OCI-LY7 (cell line): ENCODE data around the gene SENP1. TPM values are rescaled to one million over a fixed set of nuclear protein-coding genes. Genes with fewer than 3 reads are reported as not detected.

Experiments used
- BruUV-seq: library from RNA; stranded (reverse); fragments of 400-500 nt; replicated peaks from 2 replicates; lab custom pipeline; 2021; lab: Mats Ljungman, UMichigan
- CTCF ChIA-PET: fragments of 300-600 bp; sonication (Branson Sonifier 250); formaldehyde crosslinking; loops from one replicate; lab custom pipeline; 2022; ENCODE audit warnings: antibody characterized with exemption; ENCODE audit not compliant: unreplicated experiment; lab: Charles Lee
- POLR2A ChIA-PET: fragments of 300-600 bp; sonication (Branson Sonifier 250); formaldehyde crosslinking; loops from one replicate; lab custom pipeline; 2022; ENCODE audit warnings: antibody characterized with exemption; lab: Charles Lee
- DNase-seq: peaks from one replicate; pipeline ENCODE4 v3.0.0-alpha.2; 2015; ENCODE audit warnings: low spot score
- H2AFZ ChIP-seq: fragments of 200-600 bp; sonication (generic), shearing (Covaris generic); 2 replicates; pipeline ENCODE4 v1.6.1; 2014; ENCODE audit warnings: mild to moderate bottlenecking, antibody characterized with exemption, low read length, moderate library complexity
- H3K27ac ChIP-seq: fragments of 200-600 bp; sonication (generic); 2 replicates; pipeline ENCODE4 v1.5.1; 2014; ENCODE audit warnings: mixed run types, low read depth, mild to moderate bottlenecking, moderate library complexity, low read length, inconsistent platforms; ENCODE audit not compliant: poor library complexity, severe bottlenecking
- H3K36me3 ChIP-seq: fragments of 200-600 bp; sonication (generic); 2 replicates; pipeline ENCODE4 v1.6.1; 2014; ENCODE audit warnings: mild to moderate bottlenecking, antibody characterized with exemption, low read length, moderate library complexity, mixed read lengths; ENCODE audit not compliant: insufficient read depth
- H3K4me1 ChIP-seq: fragments of 200-600 bp; sonication (generic); 2 replicates; pipeline ENCODE4 v1.5.1; 2014; ENCODE audit warnings: mild to moderate bottlenecking, low read length; ENCODE audit not compliant: insufficient read depth, poor library complexity, severe bottlenecking
- H3K4me2 ChIP-seq: fragments of 200-600 bp; sonication (generic); 2 replicates; pipeline ENCODE4 v1.6.1; 2014; ENCODE audit warnings: mild to moderate bottlenecking, low read length
- H3K4me3 ChIP-seq: fragments of 200-600 bp; sonication (generic); 2 replicates; pipeline ENCODE4 v1.5.1; 2014; ENCODE audit warnings: mild to moderate bottlenecking, low read depth, low read length; ENCODE audit not compliant: poor library complexity, severe bottlenecking
- H3K79me2 ChIP-seq: fragments of 200-600 bp; sonication (generic); 2 replicates; pipeline ENCODE4 v1.6.1; 2016; ENCODE audit warnings: low read depth, mild to moderate bottlenecking, low read length, moderate library complexity, mixed read lengths; ENCODE audit not compliant: insufficient read depth
- H3K9me2 ChIP-seq: fragments of 200-600 bp; sonication (generic); 2 replicates; pipeline ENCODE4 v1.6.1; 2016; ENCODE audit warnings: mild to moderate bottlenecking, low read length, mixed read lengths; ENCODE audit not compliant: insufficient read depth
- H3K9me3 ChIP-seq: fragments of 200-600 bp; sonication (generic); 2 replicates; pipeline ENCODE4 v1.6.1; 2014; ENCODE audit warnings: mild to moderate bottlenecking, mixed run types, low read length, mixed read lengths
- H4K20me1 ChIP-seq: fragments of 200-600 bp; sonication (generic); 2 replicates; pipeline ENCODE4 v1.6.1; 2014; ENCODE audit warnings: mild to moderate bottlenecking, antibody characterized with exemption, low read length, moderate library complexity, mixed read lengths; ENCODE audit not compliant: insufficient read depth
- EZH2phosphoT487 ChIP-seq: fragments of 200-600 bp; sonication (generic); IDR thresholded peaks from 2 replicates; pipeline ENCODE4 v1.6.1; 2018; ENCODE audit warnings: low read depth, borderline replicate concordance, mild to moderate bottlenecking, mixed run types, antibody characterized with exemption, low read length, moderate library complexity, mixed read lengths
- intact Hi-C: fragments of 100-400 bp; cut with micrococcal nuclease; formaldehyde crosslinking; loops from one replicate; pipeline ENCODE4 v1.10.0; 2022; ENCODE audit not compliant: unreplicated experiment
- total RNA-seq, 2 experiments: library from RNA; depleted of rRNA in 1 of 2; stranded (reverse); fragments of >200 nt in 1 of 2; shearing (Covaris generic) in 1 of 2; gene quantifications; 2 replicates each; pipeline ENCODE4 v1.2.3, GENCODE V29; 2014 to 2022
- TF ChIP-seq, protein P1 (sequence below): fragments of 200-600 bp; sonication (generic); conservative IDR thresholded peaks from 2 replicates; pipeline ENCODE4 v1.5.1; 2014; ENCODE audit warnings: mild to moderate bottlenecking, antibody characterized with exemption, low read length, moderate library complexity, mixed read lengths

Gene SENP1
- total RNA-seq, 2 experiments from 2014 or later: 48.3 to 54.7 TPM

DNA sequence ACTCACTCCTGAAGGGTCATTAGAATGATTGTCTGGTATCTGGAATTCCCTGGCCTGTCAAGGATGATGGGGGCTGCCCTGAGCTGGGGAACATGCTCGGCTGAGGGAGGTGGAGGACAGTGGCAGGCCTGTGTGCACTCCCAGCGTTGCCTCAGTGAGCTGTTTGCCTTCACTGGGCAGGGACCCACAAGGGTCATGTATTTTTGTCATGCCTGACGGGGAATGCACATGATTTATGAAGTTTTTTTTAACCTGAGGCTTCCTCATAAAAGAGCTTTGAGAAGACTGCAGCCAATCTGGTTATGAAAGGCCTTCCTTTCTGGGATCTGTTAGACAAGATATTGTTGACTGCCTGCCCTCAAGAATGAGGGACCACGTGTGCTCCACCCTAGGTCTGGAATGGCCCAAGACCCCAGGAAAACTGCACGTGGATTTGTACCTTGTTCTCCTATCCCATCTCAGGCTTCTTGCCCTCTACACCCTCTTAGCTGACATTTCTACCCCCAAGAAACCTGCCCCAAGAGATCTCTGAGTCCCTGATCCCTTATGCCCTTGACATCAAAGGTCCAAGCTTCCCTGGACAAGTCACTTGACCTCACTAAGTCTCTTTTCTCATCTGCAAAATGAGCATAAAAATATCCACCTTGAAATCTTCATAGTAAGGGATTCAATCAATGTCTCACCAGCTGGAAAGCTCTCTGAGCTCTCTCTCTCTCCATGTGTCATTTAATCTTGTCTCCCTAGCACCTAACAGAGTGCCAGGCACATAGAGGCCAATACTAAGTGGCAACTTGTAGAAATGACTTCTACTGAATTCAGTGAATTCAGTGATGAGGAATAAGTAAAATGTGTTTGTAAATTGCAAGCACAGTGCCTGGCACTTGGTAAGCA is 77.1 kb downstream of the SENP1 start:
- ChIA-PET POLR2A (no interaction called here), CTCF (no interaction called here)
- no peaks in the 10 kb centered on the region for H3K79me2 ChIP-seq
- BruUV-seq: no TSS peak
- H4K20me1 ChIP-seq: no peaks in the 10 kb centered on the region
- H3K9me2 ChIP-seq: no peaks in the 10 kb centered on the region
- H3K36me3 ChIP-seq: no peaks in the 10 kb centered on the region
- no peak for DNase-seq
- H3K4me3 ChIP-seq: no peak overlapping the region
- no peak for TF ChIP-seq EZH2phosphoT487
- no peak overlapping the region for H3K27ac ChIP-seq
- H3K4me2 ChIP-seq: no peak overlapping the region
- H3K9me3 ChIP-seq: no peaks in the 10 kb centered on the region
- no peaks in the 10 kb centered on the region for H3K4me1 ChIP-seq
- intact Hi-C loops: no loop called here
- no peak overlapping the region for H2AFZ ChIP-seq

DNA sequence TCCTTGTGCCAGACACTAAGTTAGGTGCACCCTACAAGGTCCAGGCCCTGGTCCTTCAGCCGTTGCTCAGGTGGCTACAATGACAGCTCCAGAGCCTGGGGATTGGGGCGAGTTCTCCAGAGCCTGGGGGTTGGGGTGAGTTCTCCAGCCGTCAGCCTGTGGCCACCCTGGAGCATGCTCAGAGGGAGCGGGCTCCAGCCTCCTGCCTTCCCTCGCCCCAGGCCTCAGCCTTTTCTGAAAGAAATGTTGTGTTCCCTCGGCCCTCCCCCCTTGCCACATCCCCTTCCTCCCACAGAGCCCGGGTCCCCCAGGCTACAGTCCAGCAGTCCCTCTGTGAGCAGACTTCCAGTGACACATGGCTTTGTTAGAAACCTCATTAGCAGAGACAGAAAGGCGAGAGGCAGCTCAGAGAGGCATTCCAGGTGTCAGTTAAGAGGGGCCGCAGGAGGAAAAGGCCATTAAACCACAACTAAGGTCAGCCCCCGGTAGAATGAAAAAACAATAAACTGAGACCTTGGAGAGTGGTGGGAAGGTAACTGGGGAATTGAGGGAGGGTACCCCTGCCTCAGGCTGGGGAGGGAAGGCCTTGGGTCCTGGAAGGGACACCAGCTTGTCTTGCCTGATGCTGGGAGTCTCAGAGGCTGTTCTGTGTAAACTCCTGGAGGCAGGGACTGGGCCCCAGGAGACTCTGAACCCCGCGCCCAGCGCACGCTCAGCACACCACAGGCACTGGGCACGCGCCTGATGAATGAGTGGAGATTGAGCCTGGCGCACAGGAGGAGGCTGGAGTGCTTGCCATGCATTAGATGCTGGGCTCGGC is 78.5 kb downstream of the SENP1 start:
- H3K27ac ChIP-seq: no peak overlapping the region
- no peak for TF ChIP-seq EZH2phosphoT487
- TF ChIP-seq, protein P1, sequence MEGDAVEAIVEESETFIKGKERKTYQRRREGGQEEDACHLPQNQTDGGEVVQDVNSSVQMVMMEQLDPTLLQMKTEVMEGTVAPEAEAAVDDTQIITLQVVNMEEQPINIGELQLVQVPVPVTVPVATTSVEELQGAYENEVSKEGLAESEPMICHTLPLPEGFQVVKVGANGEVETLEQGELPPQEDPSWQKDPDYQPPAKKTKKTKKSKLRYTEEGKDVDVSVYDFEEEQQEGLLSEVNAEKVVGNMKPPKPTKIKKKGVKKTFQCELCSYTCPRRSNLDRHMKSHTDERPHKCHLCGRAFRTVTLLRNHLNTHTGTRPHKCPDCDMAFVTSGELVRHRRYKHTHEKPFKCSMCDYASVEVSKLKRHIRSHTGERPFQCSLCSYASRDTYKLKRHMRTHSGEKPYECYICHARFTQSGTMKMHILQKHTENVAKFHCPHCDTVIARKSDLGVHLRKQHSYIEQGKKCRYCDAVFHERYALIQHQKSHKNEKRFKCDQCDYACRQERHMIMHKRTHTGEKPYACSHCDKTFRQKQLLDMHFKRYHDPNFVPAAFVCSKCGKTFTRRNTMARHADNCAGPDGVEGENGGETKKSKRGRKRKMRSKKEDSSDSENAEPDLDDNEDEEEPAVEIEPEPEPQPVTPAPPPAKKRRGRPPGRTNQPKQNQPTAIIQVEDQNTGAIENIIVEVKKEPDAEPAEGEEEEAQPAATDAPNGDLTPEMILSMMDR: no peak
- H3K36me3 ChIP-seq: no peaks in the 10 kb centered on the region
- H3K9me2 ChIP-seq: no peaks in the 10 kb centered on the region
- POLR2A ChIA-PET: interaction anchor here (1.1 kb wide), 1 partner anchor 98 kb away, joined by 3 read pairs; no protein-coding TSS in a partner anchor
- no peak overlapping the region for H3K4me2 ChIP-seq
- BruUV-seq: no TSS peak
- H4K20me1 ChIP-seq: no peaks in the 10 kb centered on the region
- CTCF ChIA-PET: no interaction called here
- intact Hi-C loops: no loop called here
- H3K4me1 ChIP-seq: no peaks in the 10 kb centered on the region
- no peaks in the 10 kb centered on the region for H3K79me2 ChIP-seq
- H3K9me3 ChIP-seq: no peaks in the 10 kb centered on the region
- H3K4me3 ChIP-seq: no peak overlapping the region
- DNase-seq: no peak
- H2AFZ ChIP-seq: no peak overlapping the region

DNA sequence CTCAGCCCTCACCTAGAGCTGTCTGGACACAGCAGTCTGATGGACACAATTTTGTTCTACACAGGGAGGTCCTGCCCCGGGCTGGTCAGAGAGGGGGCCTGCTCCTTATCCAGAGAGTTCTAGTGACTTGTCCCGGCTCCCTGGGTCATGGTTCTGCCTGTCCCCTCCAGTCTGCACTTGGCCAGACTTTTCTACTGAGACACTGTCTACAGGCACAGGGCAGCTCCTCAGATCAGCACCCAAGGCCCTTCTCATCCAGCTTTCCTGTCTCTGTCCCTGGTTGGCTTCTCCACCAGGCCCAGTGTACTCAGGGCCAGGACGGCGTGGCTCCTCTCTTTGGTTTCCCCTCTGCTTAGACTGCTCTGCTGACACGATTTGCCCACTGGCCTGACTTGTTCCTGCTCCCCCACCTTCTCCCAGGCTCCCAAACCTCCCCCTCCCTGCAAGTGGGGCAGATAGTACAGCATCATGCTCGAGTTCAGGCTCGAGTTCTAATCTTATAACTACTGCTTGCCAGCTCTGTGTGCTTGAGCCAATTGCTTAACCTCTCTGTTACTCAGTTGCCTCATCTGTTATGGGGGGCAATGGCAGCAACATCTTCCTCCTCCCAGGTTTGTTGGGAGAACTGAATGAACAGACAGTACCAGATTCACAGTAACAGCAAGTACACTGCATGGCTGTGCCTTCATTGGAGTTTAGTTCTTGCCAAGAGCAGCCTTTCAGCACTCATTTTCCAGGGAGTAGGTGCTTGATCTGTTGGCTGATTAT is 79.6 kb downstream of the SENP1 start:
- H3K4me1 ChIP-seq: no peaks in the 10 kb centered on the region
- no peak for TF ChIP-seq EZH2phosphoT487
- TF ChIP-seq, protein P1: no peak
- H3K9me2 ChIP-seq: no peaks in the 10 kb centered on the region
- BruUV-seq: no TSS peak
- no peak overlapping the region for H3K4me2 ChIP-seq
- no peaks in the 10 kb centered on the region for H4K20me1 ChIP-seq
- no peak for DNase-seq
- H3K27ac ChIP-seq: no peak overlapping the region
- no peaks in the 10 kb centered on the region for H3K36me3 ChIP-seq
- H2AFZ ChIP-seq: no peak overlapping the region
- intact Hi-C loops: no loop called here
- no peaks in the 10 kb centered on the region for H3K79me2 ChIP-seq
- H3K9me3 ChIP-seq: no peaks in the 10 kb centered on the region
- CTCF ChIA-PET: no interaction called here
- no peak overlapping the region for H3K4me3 ChIP-seq
- POLR2A ChIA-PET: no interaction called here
